GM18861 (cell line): ENCODE measurements around the gene TNFRSF6B.

Experiments used
- ATAC-seq: cut with Tn5 transposase; IDR thresholded peaks from one replicate; pipeline ENCODE4 v1.9.1; 2021; ENCODE audit not compliant: unreplicated experiment

TNFRSF6B gene

GRCh38 chr20:63694584-63695423 is 1.6 kb upstream of the TNFRSF6B start:
- ATAC-seq: no peak

DNA sequence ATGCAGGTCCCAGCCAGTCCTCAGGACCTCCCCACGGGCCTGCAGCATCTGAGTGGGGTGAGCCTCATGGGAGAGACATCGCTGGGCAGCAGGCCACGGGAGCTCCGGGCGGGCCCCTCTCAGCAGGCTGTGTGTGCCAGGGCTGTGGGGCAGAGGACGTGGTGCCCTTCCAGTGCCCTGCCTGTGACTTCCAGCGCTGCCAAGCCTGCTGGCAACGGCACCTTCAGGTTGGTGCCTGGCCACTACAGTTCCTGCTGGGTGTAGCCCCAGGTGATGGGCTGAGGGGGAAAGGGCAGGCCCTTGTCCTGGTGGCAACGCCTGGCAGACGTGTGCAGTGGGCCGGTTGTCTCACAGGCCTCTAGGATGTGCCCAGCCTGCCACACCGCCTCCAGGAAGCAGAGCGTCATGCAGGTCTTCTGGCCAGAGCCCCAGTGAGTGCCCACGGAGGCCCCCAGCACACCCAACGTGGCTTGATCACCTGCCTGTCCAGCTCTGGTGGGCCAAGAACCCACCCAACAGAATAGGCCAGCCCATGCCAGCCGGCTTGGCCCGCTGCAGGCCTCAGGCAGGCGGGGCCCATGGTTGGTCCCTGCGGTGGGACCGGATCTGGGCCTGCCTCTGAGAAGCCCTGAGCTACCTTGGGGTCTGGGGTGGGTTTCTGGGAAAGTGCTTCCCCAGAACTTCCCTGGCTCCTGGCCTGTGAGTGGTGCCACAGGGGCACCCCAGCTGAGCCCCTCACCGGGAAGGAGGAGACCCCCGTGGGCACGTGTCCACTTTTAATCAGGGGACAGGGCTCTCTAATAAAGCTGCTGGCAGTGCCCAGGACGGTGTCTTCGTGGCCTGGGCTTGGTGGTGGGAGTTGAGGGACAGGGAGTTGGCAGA is 787 bp upstream of the TNFRSF6B start:
- ATAC-seq: no peak

DNA sequence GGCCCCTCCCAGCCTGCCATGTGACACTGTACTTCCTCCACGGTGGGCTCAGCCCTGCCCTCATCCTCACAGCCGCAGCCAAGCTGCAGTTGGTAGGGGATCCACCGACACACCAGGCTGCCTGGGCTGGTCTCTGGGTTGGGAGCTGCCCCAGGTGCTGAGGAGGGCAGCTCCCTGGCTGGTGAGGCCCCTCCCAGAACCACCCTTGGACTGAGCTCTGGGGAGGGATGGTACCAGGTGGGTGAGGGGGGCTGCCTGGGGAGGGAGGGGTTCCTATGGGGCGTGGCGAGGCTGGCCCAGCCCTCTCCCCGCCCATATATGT is 185 bp upstream of the TNFRSF6B start:
- no peak for ATAC-seq

GRCh38 chr20:63697357-63697867 is 960 bp downstream of the TNFRSF6B start:
- no peak for ATAC-seq

- no peak for ATAC-seq
These were observed 1.6 kb downstream of the TNFRSF6B start for GRCh38 chr20:63697868-63698545.

GRCh38 chr20:63698739-63699465 is 2.5 kb downstream of the TNFRSF6B start:
- no peak for ATAC-seq

GRCh38 chr20:63699466-63700198 is 3.2 kb downstream of the TNFRSF6B start:
- ATAC-seq: no peak

- no peak for ATAC-seq
These were observed 4.0 kb downstream of the TNFRSF6B start for GRCh38 chr20:63700199-63701050.

GRCh38 chr20:63701051-63701328 is 4.5 kb downstream of the TNFRSF6B start:
- ATAC-seq: no peak

- no peak for ATAC-seq
These were observed 5.0 kb downstream of the TNFRSF6B start for GRCh38 chr20:63701329-63702035.

- ATAC-seq: no peak
These were observed 5.7 kb downstream of the TNFRSF6B start for GRCh38 chr20:63702036-63702665.

GRCh38 chr20:63702751-63703470 is 6.5 kb downstream of the TNFRSF6B start:
- ATAC-seq: no peak

DNA sequence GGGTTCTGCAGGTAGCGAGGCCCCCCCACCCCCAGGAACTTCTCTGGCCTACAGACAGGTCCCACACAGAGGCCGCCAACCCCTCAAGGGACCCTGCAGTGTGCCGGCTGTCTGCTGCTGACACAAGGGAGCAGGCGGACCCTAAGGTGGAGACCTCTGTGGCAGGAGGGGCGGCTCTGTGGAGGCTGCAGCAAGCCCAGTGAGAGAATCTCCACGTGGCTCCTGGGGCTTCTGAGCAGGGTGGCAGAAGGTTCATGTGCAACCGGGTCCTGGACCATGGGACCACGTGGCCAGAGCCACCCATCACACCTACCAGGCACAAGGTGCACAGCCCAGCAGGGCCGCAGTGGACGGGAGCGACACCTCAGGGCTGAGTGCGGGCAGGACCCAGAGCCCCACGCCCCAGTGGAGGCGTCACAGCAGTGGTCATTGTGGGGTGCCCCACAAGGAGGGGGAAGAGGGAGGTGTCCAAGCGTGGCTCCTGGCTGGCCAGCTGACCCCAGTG is 7.1 kb downstream of the TNFRSF6B start:
- ATAC-seq: no peak

GRCh38 chr20:63703976-63704748 is 7.7 kb downstream of the TNFRSF6B start:
- ATAC-seq: no peak

DNA sequence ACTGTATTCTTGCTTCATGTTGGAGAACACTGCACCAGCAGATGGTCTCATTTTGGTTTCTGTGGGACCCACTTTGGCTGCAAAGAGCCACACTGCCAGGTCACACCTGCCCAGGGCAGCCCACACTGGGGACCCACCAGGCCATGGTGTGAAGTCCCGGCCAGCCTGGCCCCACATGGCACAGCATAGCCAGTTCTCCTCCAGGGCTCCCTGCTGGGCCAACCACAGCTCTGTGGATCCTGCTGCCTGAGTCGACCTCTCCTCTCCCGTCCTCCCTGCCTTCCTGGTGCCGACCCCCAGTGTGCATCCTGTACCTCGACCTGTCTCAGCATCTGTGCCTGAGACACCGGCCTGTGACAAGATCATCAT is 8.3 kb downstream of the TNFRSF6B start:
- ATAC-seq: no peak

DNA sequence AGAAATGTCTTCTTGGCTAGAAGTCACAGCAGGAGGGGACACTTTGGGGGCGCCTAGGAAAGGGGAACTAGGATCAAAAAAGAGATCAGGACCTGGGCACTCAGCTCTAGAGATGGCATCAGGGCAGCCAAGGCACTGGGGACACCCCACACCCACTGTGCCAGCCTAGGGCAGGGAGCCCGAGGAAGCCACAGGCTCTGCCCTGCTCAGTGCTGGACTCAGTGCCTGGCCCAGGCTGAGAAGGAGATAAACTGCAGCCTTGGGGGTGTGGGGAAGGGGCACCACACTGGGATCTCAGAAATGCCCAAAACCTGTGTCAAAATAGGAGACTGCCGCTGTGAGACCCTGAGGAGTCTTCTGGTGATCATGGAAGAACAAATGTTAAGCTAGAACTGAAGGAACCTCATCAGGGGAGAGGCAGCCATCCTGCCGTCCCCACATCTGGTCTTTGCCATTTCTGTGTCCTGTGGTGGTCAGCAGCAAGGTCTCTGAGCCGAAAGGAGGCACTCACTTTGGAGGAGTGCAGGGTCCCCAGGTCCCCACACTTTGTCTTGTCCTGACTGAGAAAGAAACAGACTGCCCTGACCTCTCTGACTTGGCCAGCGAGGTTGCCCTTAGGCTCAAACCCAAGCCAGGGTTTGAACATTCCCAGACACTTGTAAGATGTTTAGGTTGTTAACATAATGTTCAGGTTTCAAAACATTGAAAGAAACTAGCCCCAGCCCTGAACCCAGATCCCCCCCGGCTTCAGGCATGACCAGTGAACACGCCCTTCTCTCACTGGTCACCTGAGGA is 9.0 kb downstream of the TNFRSF6B start:
- no peak for ATAC-seq
